Measurements from ENCODE around the gene SPESP1.

Gene SPESP1

DNA sequence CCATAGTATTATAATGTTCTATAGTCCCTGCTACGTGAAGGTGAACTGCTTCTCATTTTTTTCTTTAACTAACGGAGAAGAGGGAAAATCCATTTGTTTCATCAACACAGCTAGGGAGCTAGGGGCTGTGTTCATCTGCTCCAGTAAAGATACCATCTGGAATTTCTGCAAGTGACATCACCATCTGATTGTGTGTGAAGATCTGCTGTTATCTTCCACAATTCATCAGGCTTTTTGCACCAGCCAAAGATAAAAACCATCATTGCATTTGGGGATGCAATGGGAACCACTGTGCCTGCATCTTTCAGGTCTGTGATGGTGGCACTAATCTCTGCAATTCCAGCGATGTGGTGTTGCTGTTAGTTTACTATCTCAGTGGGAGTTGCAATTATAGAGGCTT is 48.7 kb downstream of the SPESP1 start:
- Histone ChIP-seq H3K4me2 (no peak overlapping the region), H3K9ac (no peak overlapping the region), H3K79me2 (ENCODE audit: insufficient read depth, low read depth) (no peaks in the 10 kb centered on the region), H3K27me3 (ENCODE audit: insufficient read depth, low read depth) (no peaks in the 10 kb centered on the region), H3K4me3 (IDR thresholded peaks at IDR 0.05; ENCODE audit: insufficient read depth, low read depth, low read length) (no peak overlapping the region), H3K4me1 (ENCODE audit: low read depth, poor library complexity, severe bottlenecking) (no peaks in the 10 kb centered on the region), H3K36me3 (ENCODE audit: insufficient read depth) (no peaks in the 10 kb centered on the region), H4K20me1 (ENCODE audit: insufficient read depth) (no peaks in the 10 kb centered on the region), H2AFZ (ENCODE audit: low read depth) (no peak overlapping the region), H3K27ac (no peak overlapping the region)
- TF ChIP-seq, protein P1, sequence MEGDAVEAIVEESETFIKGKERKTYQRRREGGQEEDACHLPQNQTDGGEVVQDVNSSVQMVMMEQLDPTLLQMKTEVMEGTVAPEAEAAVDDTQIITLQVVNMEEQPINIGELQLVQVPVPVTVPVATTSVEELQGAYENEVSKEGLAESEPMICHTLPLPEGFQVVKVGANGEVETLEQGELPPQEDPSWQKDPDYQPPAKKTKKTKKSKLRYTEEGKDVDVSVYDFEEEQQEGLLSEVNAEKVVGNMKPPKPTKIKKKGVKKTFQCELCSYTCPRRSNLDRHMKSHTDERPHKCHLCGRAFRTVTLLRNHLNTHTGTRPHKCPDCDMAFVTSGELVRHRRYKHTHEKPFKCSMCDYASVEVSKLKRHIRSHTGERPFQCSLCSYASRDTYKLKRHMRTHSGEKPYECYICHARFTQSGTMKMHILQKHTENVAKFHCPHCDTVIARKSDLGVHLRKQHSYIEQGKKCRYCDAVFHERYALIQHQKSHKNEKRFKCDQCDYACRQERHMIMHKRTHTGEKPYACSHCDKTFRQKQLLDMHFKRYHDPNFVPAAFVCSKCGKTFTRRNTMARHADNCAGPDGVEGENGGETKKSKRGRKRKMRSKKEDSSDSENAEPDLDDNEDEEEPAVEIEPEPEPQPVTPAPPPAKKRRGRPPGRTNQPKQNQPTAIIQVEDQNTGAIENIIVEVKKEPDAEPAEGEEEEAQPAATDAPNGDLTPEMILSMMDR (conservative IDR thresholded peaks at IDR 0.05; ENCODE audit: low read depth, low read length): no peak

DNA sequence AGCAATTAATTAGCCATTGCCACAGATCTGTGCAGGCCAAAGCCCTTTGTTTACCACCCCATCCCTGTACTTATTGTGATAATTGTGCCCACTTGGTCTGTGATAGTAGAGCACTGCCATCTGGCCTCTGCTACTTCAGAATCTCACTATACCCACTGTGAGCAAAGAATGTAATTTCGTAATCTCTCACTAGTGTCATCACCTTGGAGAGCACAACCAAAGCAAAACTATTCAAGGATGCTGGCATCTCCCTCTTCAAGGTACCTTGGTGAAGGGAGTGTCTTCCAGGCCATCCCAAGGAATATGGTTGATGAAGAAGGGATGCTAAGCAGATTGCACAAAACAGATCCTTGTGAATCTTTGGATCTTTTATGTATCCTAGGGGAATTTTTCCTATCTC is 49.5 kb downstream of the SPESP1 start:
- no peaks in the 10 kb centered on the region for H3K36me3 ChIP-seq (ENCODE audit: insufficient read depth)
- no peak overlapping the region for H3K27ac ChIP-seq
- H3K79me2 ChIP-seq (ENCODE audit: insufficient read depth, low read depth): no peaks in the 10 kb centered on the region
- no peak overlapping the region for H3K9ac ChIP-seq
- no peaks in the 10 kb centered on the region for H3K27me3 ChIP-seq (ENCODE audit: insufficient read depth, low read depth)
- no peak overlapping the region for H3K4me3 ChIP-seq (IDR thresholded peaks at IDR 0.05; ENCODE audit: insufficient read depth, low read depth, low read length)
- no peaks in the 10 kb centered on the region for H4K20me1 ChIP-seq (ENCODE audit: insufficient read depth)
- no peaks in the 10 kb centered on the region for H3K4me1 ChIP-seq (ENCODE audit: low read depth, poor library complexity, severe bottlenecking)
- TF ChIP-seq, protein P1 (conservative IDR thresholded peaks at IDR 0.05; ENCODE audit: low read depth, low read length): no peak
- no peak overlapping the region for H2AFZ ChIP-seq (ENCODE audit: low read depth)
- H3K4me2 ChIP-seq: no peak overlapping the region

DNA sequence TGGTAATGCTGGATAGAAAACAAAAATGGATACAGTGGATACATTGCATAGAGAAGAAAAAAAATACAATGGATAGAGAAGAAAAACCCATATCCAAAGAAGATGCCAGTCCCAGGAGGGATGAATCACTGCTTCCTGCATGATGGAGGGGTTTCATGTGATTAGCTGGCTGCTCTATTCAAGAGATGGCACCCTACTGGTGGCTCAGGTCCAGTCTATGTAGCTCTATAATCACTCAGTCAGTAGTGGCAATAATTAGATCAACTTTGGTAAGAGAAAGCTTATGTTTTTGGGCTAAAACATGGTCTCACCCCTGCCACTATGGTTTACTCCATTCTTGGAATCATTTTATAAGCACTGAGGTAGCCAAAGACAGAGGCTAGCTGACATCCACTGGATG is 50.5 kb downstream of the SPESP1 start:
- Histone ChIP-seq H3K27ac (no peak overlapping the region), H3K4me3 (IDR thresholded peaks at IDR 0.05; ENCODE audit: insufficient read depth, low read depth, low read length) (no peak overlapping the region), H4K20me1 (ENCODE audit: insufficient read depth) (no peaks in the 10 kb centered on the region), H3K4me2 (no peak overlapping the region), H3K9ac (no peak overlapping the region), H3K79me2 (ENCODE audit: insufficient read depth, low read depth) (no peaks in the 10 kb centered on the region), H3K4me1 (ENCODE audit: low read depth, poor library complexity, severe bottlenecking) (no peaks in the 10 kb centered on the region), H2AFZ (ENCODE audit: low read depth) (no peak overlapping the region), H3K27me3 (ENCODE audit: insufficient read depth, low read depth) (no peaks in the 10 kb centered on the region), H3K36me3 (ENCODE audit: insufficient read depth) (no peaks in the 10 kb centered on the region)
- TF ChIP-seq, protein P1 (conservative IDR thresholded peaks at IDR 0.05; ENCODE audit: low read depth, low read length): no peak

DNA sequence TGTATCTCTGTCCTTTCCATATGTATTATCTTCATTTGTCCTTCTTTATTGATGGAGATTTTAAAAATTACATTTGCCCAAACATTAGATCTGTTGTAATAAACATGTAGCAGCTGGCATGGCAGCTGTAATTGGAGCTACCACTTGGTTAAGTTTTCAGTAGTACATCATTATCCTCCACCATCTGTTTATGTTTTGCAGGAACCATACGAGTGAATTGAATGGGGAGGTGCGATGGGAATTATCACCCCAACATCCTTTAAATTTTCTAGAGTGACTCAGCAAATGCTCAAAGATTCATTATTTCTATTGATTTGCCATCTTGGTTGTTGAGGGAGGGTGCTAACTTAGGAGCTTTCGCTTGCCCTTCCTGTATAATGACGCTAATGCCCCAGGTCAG is 51.6 kb downstream of the SPESP1 start:
- Histone ChIP-seq H3K36me3 (ENCODE audit: insufficient read depth) (no peaks in the 10 kb centered on the region), H3K79me2 (ENCODE audit: insufficient read depth, low read depth) (no peaks in the 10 kb centered on the region), H3K9ac (no peak overlapping the region), H4K20me1 (ENCODE audit: insufficient read depth) (no peaks in the 10 kb centered on the region), H3K4me1 (ENCODE audit: low read depth, poor library complexity, severe bottlenecking) (no peaks in the 10 kb centered on the region), H2AFZ (ENCODE audit: low read depth) (no peak overlapping the region), H3K4me3 (IDR thresholded peaks at IDR 0.05; ENCODE audit: insufficient read depth, low read depth, low read length) (no peak overlapping the region), H3K27ac (no peak overlapping the region), H3K4me2 (no peak overlapping the region), H3K27me3 (ENCODE audit: insufficient read depth, low read depth) (no peaks in the 10 kb centered on the region)
- TF ChIP-seq, protein P1 (conservative IDR thresholded peaks at IDR 0.05; ENCODE audit: low read depth, low read length): no peak

Data from KMS-11 (cell line).